ENCODE results near the gene TMEM101.

Gene TMEM101

GRCh38 chr17:43994272-43995149 is 20.3 kb downstream of the TMEM101 start (continued):
- TF ChIP-seq ZNF148 (tag by site-specific recombination; IDR thresholded peaks at IDR 0.05; ENCODE audit: borderline replicate concordance) = no peak
- no peak for TF ChIP-seq ZNF777 (tag by site-specific recombination; IDR thresholded peaks at IDR 0.05; ENCODE audit: borderline replicate concordance)
- TF ChIP-seq ZIC2 (tag by site-specific recombination; IDR thresholded peaks at IDR 0.05) = peak; percentile 81
- TF ChIP-seq ZNF394 (tag by site-specific recombination; IDR thresholded peaks at IDR 0.05; ENCODE audit: borderline replicate concordance) = peak; percentile 17; the same call in 1 of the 2 replicates
- 0 out of 2 replicates have a peak, but pooled peaks have one; percentile 8 for TF ChIP-seq PRDM1 (tag by site-specific recombination; IDR thresholded peaks at IDR 0.05)
- TF ChIP-seq ZNF621 (tag by site-specific recombination; IDR thresholded peaks at IDR 0.05) = no peak
- no peak for TF ChIP-seq ZNF623 (tag by site-specific recombination; IDR thresholded peaks at IDR 0.05)
- no peak for TF ChIP-seq ZNF138 (tag by site-specific recombination; IDR thresholded peaks at IDR 0.05; ENCODE audit: borderline replicate concordance)
- no peak for TF ChIP-seq ZNF23 (tag by site-specific recombination; IDR thresholded peaks at IDR 0.05; ENCODE audit: borderline replicate concordance)
- no peak for TF ChIP-seq ZSCAN5A (tag by site-specific recombination; IDR thresholded peaks at IDR 0.05)
- no peak for TF ChIP-seq SALL2 (tag by site-specific recombination; IDR thresholded peaks at IDR 0.05; ENCODE audit: borderline replicate concordance)
- TF ChIP-seq SETDB1 (IDR thresholded peaks at IDR 0.05; ENCODE audit: insufficient read length, low read length) = no peak
- TF ChIP-seq KLF10 (tag by site-specific recombination; IDR thresholded peaks at IDR 0.05) = no peak
- no peak; the same call in 1 of the 2 replicates for TF ChIP-seq KLF17 (tag by site-specific recombination; IDR thresholded peaks at IDR 0.05)
- TF ChIP-seq ZNF114 (tag by site-specific recombination; IDR thresholded peaks at IDR 0.05) = no peak
- no peak for TF ChIP-seq PBX3 (CRISPR knock-in tag; IDR thresholded peaks at IDR 0.05)
- no peak for TF ChIP-seq ZNF324 (tag by site-specific recombination; IDR thresholded peaks at IDR 0.05)
- TF ChIP-seq PRDM10 (tag by site-specific recombination; IDR thresholded peaks at IDR 0.05) = peak; percentile 84
- no peak for TF ChIP-seq ZNF26 (tag by site-specific recombination; IDR thresholded peaks at IDR 0.05)
- TF ChIP-seq ZNF404 (tag by site-specific recombination; IDR thresholded peaks at IDR 0.05) = no peak
- no peak for TF ChIP-seq ZNF521 (tag by site-specific recombination; IDR thresholded peaks at IDR 0.05)
- no peak for TF ChIP-seq ZNF10 (tag by site-specific recombination; IDR thresholded peaks at IDR 0.05)
- no peak for TF ChIP-seq ZNF558 (tag by site-specific recombination; IDR thresholded peaks at IDR 0.05)
- TF ChIP-seq KLF7 (tag by site-specific recombination; IDR thresholded peaks at IDR 0.05; ENCODE audit: borderline replicate concordance) = no peak
- no peak for TF ChIP-seq ZNF280C (tag by site-specific recombination; IDR thresholded peaks at IDR 0.05)
